Brain microvascular endothelial cell (primary cell): ENCODE data around the gene OR2W1.
A peak's percentile ranks its signal among the peaks of the same experiment; 100 is the strongest.

Experiments
- DNase-seq: peaks from one replicate; pipeline ENCODE4 v3.0.0-alpha.2; 2020
- H3K27ac ChIP-seq: fragments of 250-450 bp; sonication (Bioruptor Pico); 2 replicates; pipeline ENCODE4 v1.5.1; 2020; ENCODE audit warnings: mild to moderate bottlenecking, moderate library complexity
- H3K27me3 ChIP-seq: fragments of 250-450 bp; sonication (Bioruptor Pico); replicated peaks from 2 replicates; pipeline ENCODE4 v1.5.1; 2020; ENCODE audit warnings: mild to moderate bottlenecking
- H3K36me3 ChIP-seq: fragments of 250-450 bp; sonication (Bioruptor Pico); replicated peaks from 2 replicates; pipeline ENCODE4 v1.5.1; 2020; ENCODE audit warnings: mild to moderate bottlenecking
- H3K4me3 ChIP-seq: 2 replicates; pipeline ENCODE4 v1.5.1; 2011; ENCODE audit warnings: low read depth, mild to moderate bottlenecking, control low read depth, low read length, moderate library complexity
- CTCF ChIP-seq: IDR thresholded peaks from 2 replicates; pipeline ENCODE4 v1.5.1; 2011; ENCODE audit warnings: low read depth, mild to moderate bottlenecking, moderate library complexity, low read length, control low read depth, inconsistent platforms; ENCODE audit errors: missing control alignments
- in situ Hi-C: cut with HindIII; loops from 2 replicates; pipeline ENCODE4 v1.10.0; 2017; ENCODE audit warnings: low sequenced_read_pairs, low pct_ligation_motif_present

The OR2W1 gene

GRCh38 chr6:29021434-29021833, 23.5 kb downstream of the OR2W1 start:
- Histone ChIP-seq H3K27ac (no peak overlapping the region), H3K27me3 (no peaks in the 10 kb centered on the region), H3K36me3 (no peaks in the 10 kb centered on the region), H3K4me3 (no peak overlapping the region)
- no peak for DNase-seq
- in situ Hi-C loops: no loop called here
- TF ChIP-seq CTCF: no peak

- H3K36me3 ChIP-seq: no peaks in the 10 kb centered on the region
- DNase-seq: no peak
- in situ Hi-C loops: no loop called here
- no peak overlapping the region for H3K27ac ChIP-seq
- no peak overlapping the region for H3K4me3 ChIP-seq
- TF ChIP-seq CTCF: no peak
- no peaks in the 10 kb centered on the region for H3K27me3 ChIP-seq
Observed at GRCh38 chr6:29019629-29020028, 25.3 kb downstream of the OR2W1 start.

GRCh38 chr6:29017428-29017802, 27.6 kb downstream of the OR2W1 start:
- Histone ChIP-seq H3K36me3 (no peaks in the 10 kb centered on the region), H3K27ac (no peak overlapping the region), H3K27me3 (no peaks in the 10 kb centered on the region), H3K4me3 (no peak overlapping the region)
- TF ChIP-seq CTCF: no peak
- DNase-seq: no peak
- in situ Hi-C loops: no loop called here

GRCh38 chr6:29016559-29017427, 28.2 kb downstream of the OR2W1 start:
- peak; percentile 83 for DNase-seq
- in situ Hi-C loops: no loop called here
- H3K36me3 ChIP-seq: no peaks in the 10 kb centered on the region
- peak overlapping the region; percentile 63 for H3K4me3 ChIP-seq
- TF ChIP-seq CTCF: peak; percentile 88
- H3K27me3 ChIP-seq: no peaks in the 10 kb centered on the region
- H3K27ac ChIP-seq: no peak overlapping the region

GRCh38 chr6:29014729-29015608, 30.0 kb downstream of the OR2W1 start:
- DNase-seq: no peak
- peak; percentile 54 for TF ChIP-seq CTCF
- Histone ChIP-seq H3K27ac (no peak overlapping the region), H3K4me3 (peak overlapping the region; percentile 55), H3K36me3 (no peaks in the 10 kb centered on the region), H3K27me3 (no peaks in the 10 kb centered on the region)
- in situ Hi-C loops: no loop called here
